MM.1S (cell line): ENCODE results near the gene TUBGCP6.

Experiments
- DNase-seq: peaks from one replicate; pipeline ENCODE4 v3.0.0-alpha.2; 2015
- H2AFZ ChIP-seq: fragments of 300-600 bp; sonication (generic); 2 replicates; pipeline ENCODE4 v1.6.0; 2016; ENCODE audit warnings: antibody characterized with exemption, low read length
- H3F3A ChIP-seq: fragments of 300-600 bp; sonication (generic); 2 replicates; pipeline ENCODE4 v1.6.1; 2016; ENCODE audit warnings: mild to moderate bottlenecking, antibody characterized with exemption, low read length, moderate library complexity, mixed read lengths; ENCODE audit not compliant: insufficient read depth
- H3K27ac ChIP-seq: fragments of 300-600 bp; sonication (generic); 2 replicates; pipeline ENCODE4 v1.5.1; 2016; ENCODE audit warnings: mild to moderate bottlenecking, low read length
- H3K27me3 ChIP-seq: fragments of 300-600 bp; sonication (generic); replicated peaks from 2 replicates; pipeline ENCODE4 v1.6.0; 2016; ENCODE audit warnings: low read length; ENCODE audit not compliant: insufficient read depth
- H3K36me3 ChIP-seq: fragments of 300-600 bp; sonication (generic); replicated peaks from 2 replicates; pipeline ENCODE4 v1.6.1; 2016; ENCODE audit warnings: mild to moderate bottlenecking, low read length, mixed read lengths; ENCODE audit not compliant: insufficient read depth
- H3K4me1 ChIP-seq: fragments of 300-600 bp; sonication (generic); 2 replicates; pipeline ENCODE4 v1.6.1; 2016; ENCODE audit warnings: low read length, mixed read lengths
- H3K4me2 ChIP-seq: fragments of 300-600 bp; sonication (generic); 2 replicates; pipeline ENCODE4 v1.6.0; 2016; ENCODE audit warnings: low read depth, low read length
- H3K4me3 ChIP-seq: fragments of 300-600 bp; sonication (generic); 2 replicates; pipeline ENCODE4 v1.5.1; 2016; ENCODE audit warnings: low read length, mixed read lengths
- H3K79me2 ChIP-seq: fragments of 300-600 bp; sonication (generic); 2 replicates; pipeline ENCODE4 v1.6.1; 2016; ENCODE audit warnings: mixed run types, low read length, mixed read lengths
- H3K9ac ChIP-seq: fragments of 300-600 bp; sonication (generic); 2 replicates; pipeline ENCODE4 v1.6.1; 2016; ENCODE audit warnings: low read length, mixed read lengths
- H3K9me2 ChIP-seq: fragments of 300-600 bp; sonication (generic); replicated peaks from 2 replicates; pipeline ENCODE4 v1.6.1; 2016; ENCODE audit warnings: mild to moderate bottlenecking, low read length, mixed read lengths; ENCODE audit not compliant: insufficient read depth
- H3K9me3 ChIP-seq: fragments of 300-600 bp; sonication (generic); replicated peaks from 2 replicates; pipeline ENCODE4 v1.6.1; 2016; ENCODE audit warnings: mild to moderate bottlenecking, low read length, mixed read lengths; ENCODE audit not compliant: insufficient read depth
- H4K20me1 ChIP-seq: fragments of 300-600 bp; sonication (generic); 2 replicates; pipeline ENCODE4 v1.6.1; 2016; ENCODE audit warnings: mild to moderate bottlenecking, low read length, moderate library complexity, mixed read lengths; ENCODE audit not compliant: insufficient read depth
- CTCF ChIP-seq: fragments of 300-600 bp; sonication (generic); IDR thresholded peaks from 2 replicates; pipeline ENCODE4 v1.5.1; 2016; ENCODE audit warnings: antibody characterized with exemption, low read length, mixed read lengths
- EZH2 ChIP-seq: fragments of 300-600 bp; sonication (generic); optimal IDR thresholded peaks from 2 replicates; pipeline ENCODE3; 2017; ENCODE audit warnings: low read depth, mild to moderate bottlenecking, antibody characterized with exemption, low read length, mixed read lengths
- EZH2phosphoT487 ChIP-seq: fragments of 300-600 bp; sonication (generic); IDR thresholded peaks from 2 replicates; pipeline ENCODE4 v1.6.1; 2018; ENCODE audit warnings: antibody characterized with exemption, low read length

The TUBGCP6 gene

GRCh38 chr22:50217543-50218152 is 27.2 kb downstream of the TUBGCP6 start:
- Histone ChIP-seq H3K79me2 (peaks cover 19% of the 10 kb centered on the region), H3K9me2 (no peaks in the 10 kb centered on the region), H3K4me2 (no peak overlapping the region), H3F3A (no peaks in the 10 kb centered on the region), H3K9ac (no peak overlapping the region), H3K4me3 (no peak overlapping the region), H3K9me3 (no peaks in the 10 kb centered on the region), H2AFZ (no peak overlapping the region), H3K27ac (no peak overlapping the region), H3K4me1 (no peaks in the 10 kb centered on the region), H3K36me3 (no peaks in the 10 kb centered on the region; the same call in 1 of the 2 replicates), H3K27me3 (no peaks in the 10 kb centered on the region), H4K20me1 (no peaks in the 10 kb centered on the region)
- no peak for DNase-seq
- TF ChIP-seq EZH2, result no peak
- TF ChIP-seq EZH2phosphoT487, result no peak
- TF ChIP-seq CTCF, result no peak

DNA sequence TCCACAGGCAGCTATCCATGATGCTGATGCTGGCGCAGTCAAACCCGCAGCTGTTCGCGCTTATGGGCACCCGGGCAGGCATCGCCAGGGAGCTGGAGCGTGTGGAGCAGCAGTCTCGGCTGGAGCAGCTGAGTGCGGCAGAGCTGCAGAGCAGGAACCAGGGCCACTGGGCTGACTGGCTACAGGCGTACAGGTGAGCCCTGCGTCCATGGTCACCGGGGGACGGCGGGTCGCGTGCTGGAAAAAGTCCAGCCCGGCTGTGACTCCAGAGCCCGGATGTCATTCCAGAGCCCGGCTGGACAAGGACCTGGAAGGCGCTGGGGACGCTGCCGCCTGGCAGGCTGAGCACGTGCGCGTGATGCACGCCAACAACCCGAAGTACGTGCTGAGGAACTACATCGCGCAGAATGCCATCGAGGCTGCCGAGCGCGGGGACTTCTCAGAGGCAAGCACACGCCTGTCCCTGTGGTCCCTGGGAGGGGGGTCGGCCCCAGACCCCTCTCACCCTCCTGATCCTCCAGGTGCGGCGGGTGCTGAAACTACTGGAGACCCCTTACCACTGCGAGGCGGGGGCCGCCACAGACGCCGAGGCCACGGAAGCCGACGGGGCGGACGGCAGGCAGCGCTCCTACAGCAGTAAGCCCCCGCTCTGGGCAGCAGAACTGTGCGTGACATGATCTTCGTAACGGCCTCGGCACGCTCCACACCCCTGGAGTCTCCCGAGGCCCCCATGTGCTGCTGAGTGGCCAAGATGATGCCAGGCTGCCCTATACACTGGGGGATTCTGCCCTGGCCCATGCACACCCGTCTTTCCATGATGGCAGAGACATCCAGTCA is 27.9 kb downstream of the TUBGCP6 start:
- Histone ChIP-seq H3F3A (no peaks in the 10 kb centered on the region), H3K9ac (no peak overlapping the region), H3K36me3 (no peaks in the 10 kb centered on the region; the same call in 1 of the 2 replicates), H3K27ac (no peak overlapping the region), H3K9me3 (no peaks in the 10 kb centered on the region), H4K20me1 (no peaks in the 10 kb centered on the region), H3K79me2 (peaks cover 20% of the 10 kb centered on the region), H3K4me3 (no peak overlapping the region), H3K4me1 (no peaks in the 10 kb centered on the region), H3K27me3 (no peaks in the 10 kb centered on the region), H2AFZ (no peak overlapping the region), H3K9me2 (no peaks in the 10 kb centered on the region), H3K4me2 (no peak overlapping the region)
- no peak for DNase-seq
- TF ChIP-seq CTCF, result no peak
- no peak for TF ChIP-seq EZH2phosphoT487
- TF ChIP-seq EZH2, result no peak

- Histone ChIP-seq H3K4me1 (no peaks in the 10 kb centered on the region), H3K9me2 (no peaks in the 10 kb centered on the region), H2AFZ (no peak overlapping the region), H3K4me2 (no peak overlapping the region), H3K9ac (no peak overlapping the region), H3K9me3 (no peaks in the 10 kb centered on the region), H4K20me1 (no peaks in the 10 kb centered on the region), H3K27ac (no peak overlapping the region), H3K36me3 (no peaks in the 10 kb centered on the region; the same call in 1 of the 2 replicates), H3K27me3 (no peaks in the 10 kb centered on the region), H3K79me2 (peaks cover 20% of the 10 kb centered on the region), H3F3A (no peaks in the 10 kb centered on the region), H3K4me3 (no peak overlapping the region)
- DNase-seq, result no peak
- no peak for TF ChIP-seq EZH2phosphoT487
- no peak for TF ChIP-seq CTCF
- TF ChIP-seq EZH2, result no peak
Measured at GRCh38 chr22:50216055-50216683, 28.7 kb downstream of the TUBGCP6 start.
